SH-SY5Y (cell line): ENCODE measurements around the gene MARK2.

Source experiments
- GATA2 ChIP-seq: IDR thresholded peaks from 2 replicates; pipeline ENCODE4 v1.6.1; 2011; ENCODE audit warnings: mild to moderate bottlenecking, low read depth, low read length
- GATA3 ChIP-seq: IDR thresholded peaks from 2 replicates; pipeline ENCODE4 v1.6.1; 2011; ENCODE audit warnings: low read depth, mild to moderate bottlenecking, low read length, moderate library complexity

GRCh38 chr11:63813035-63813562 is 25.8 kb upstream of the MARK2 start, which contains the start of gene SPINDOC:
- no peak for TF ChIP-seq GATA2
- no peak for TF ChIP-seq GATA3
